Hepatocyte (in vitro differentiated cells): ENCODE measurements around the gene TEAD2. TPM values are rescaled to one million over a fixed set of nuclear protein-coding genes. Genes with fewer than 3 reads are reported as not detected.

Source experiments
- DNase-seq: peaks from one replicate; pipeline ENCODE4 v3.0.0-alpha.2; 2016; ENCODE audit warnings: low spot score
- H2AFZ ChIP-seq: fragments of 200-600 bp; sonication (generic); 2 replicates; pipeline ENCODE4 v1.6.0; 2016; ENCODE audit warnings: antibody characterized with exemption, mild to moderate bottlenecking
- H3K27ac ChIP-seq: fragments of 200-600 bp; sonication (generic); 2 replicates; pipeline ENCODE4 v1.5.1; 2016; ENCODE audit warnings: mild to moderate bottlenecking
- H3K27me3 ChIP-seq: fragments of 200-600 bp; sonication (generic); 2 replicates; pipeline ENCODE4 v1.6.1; 2016
- H3K36me3 ChIP-seq: fragments of 200-600 bp; sonication (generic); replicated peaks from 2 replicates; pipeline ENCODE4 v1.5.1; 2016; ENCODE audit warnings: low read depth; ENCODE audit not compliant: insufficient read depth
- H3K4me1 ChIP-seq: fragments of 200-600 bp; sonication (generic); 2 replicates; pipeline ENCODE4 v1.5.1; 2016; ENCODE audit warnings: mild to moderate bottlenecking, moderate library complexity; ENCODE audit not compliant: insufficient read depth
- H3K4me2 ChIP-seq: fragments of 200-600 bp; sonication (generic); 2 replicates; pipeline ENCODE4 v1.6.0; 2016
- H3K4me3 ChIP-seq: fragments of 200-600 bp; sonication (generic); 2 replicates; pipeline ENCODE4 v1.5.1; 2016; ENCODE audit warnings: mild to moderate bottlenecking
- H3K79me2 ChIP-seq: fragments of 200-600 bp; sonication (generic); 2 replicates; pipeline ENCODE4 v1.6.0; 2017; ENCODE audit warnings: mild to moderate bottlenecking
- H3K9me2 ChIP-seq: fragments of 200-600 bp; sonication (generic); replicated peaks from 2 replicates; pipeline ENCODE4 v1.6.0; 2017; ENCODE audit warnings: mild to moderate bottlenecking; ENCODE audit not compliant: insufficient read depth
- H3K9me3 ChIP-seq: fragments of 200-600 bp; sonication (generic); 2 replicates; pipeline ENCODE4 v1.5.1; 2016; ENCODE audit warnings: low read depth, mild to moderate bottlenecking
- H4K20me1 ChIP-seq: fragments of 200-600 bp; sonication (generic); 2 replicates; pipeline ENCODE4 v1.6.0; 2016; ENCODE audit warnings: mild to moderate bottlenecking; ENCODE audit not compliant: insufficient read depth, poor library complexity, severe bottlenecking
- CTCF ChIP-seq: fragments of 200-600 bp; sonication (generic); IDR thresholded peaks from 2 replicates; pipeline ENCODE4 v1.5.1; 2016; ENCODE audit warnings: antibody characterized with exemption, mild to moderate bottlenecking; ENCODE audit not compliant: poor library complexity
- EZH2 ChIP-seq: fragments of 200-600 bp; sonication (generic); IDR thresholded peaks from 2 replicates; pipeline ENCODE4 v1.6.1; 2016; ENCODE audit warnings: antibody characterized with exemption, mild to moderate bottlenecking, borderline replicate concordance
- EZH2phosphoT487 ChIP-seq: fragments of 200-600 bp; sonication (generic); IDR thresholded peaks from one replicate; pipeline ENCODE4 v1.6.1; 2018; ENCODE audit warnings: antibody characterized with exemption, mild to moderate bottlenecking, low read depth, moderate library complexity; ENCODE audit not compliant: unreplicated experiment, severe bottlenecking
- WGBS: methylation state at CpG from one replicate; pipeline ENCODE4 v1.1.6; 2016; ENCODE audit warnings: low lambda C conversion rate; ENCODE audit errors: missing lambda C conversion rate; 5-methylcytosine and 5-hydroxymethylcytosine counted together
- polyA plus RNA-seq: library from polyadenylated mRNA; unstranded; fragments of >200 nt; fragmentation: Nextera tagmentation; extraction: Ambion mirVana; gene quantifications from 2 replicates; pipeline ENCODE4 v1.2.1, GENCODE V29; 2016
- total RNA-seq: library from RNA; depleted of rRNA; stranded (reverse); fragments of >200 nt; gene quantifications from 2 replicates; pipeline ENCODE4 v1.2.3, GENCODE V29; 2014

Gene TEAD2
- total and polyA plus RNA-seq, 2 experiments from 2014 or later, result 35.4 to 41.4 TPM

GRCh38 chr19:49347835-49348234 is 14.4 kb downstream of the TEAD2 start:
- Histone ChIP-seq H3K9me3 (no peaks in the 10 kb centered on the region), H3K27ac (no peak overlapping the region), H3K27me3 (no peaks in the 10 kb centered on the region), H3K4me3 (no peak overlapping the region), H3K4me1 (no peaks in the 10 kb centered on the region), H3K4me2 (no peak overlapping the region), H4K20me1 (peaks cover 3% of the 10 kb centered on the region), H3K79me2 (no peaks in the 10 kb centered on the region), H3K9me2 (no peaks in the 10 kb centered on the region), H2AFZ (no peak overlapping the region), H3K36me3 (no peaks in the 10 kb centered on the region)
- DNase-seq, result peak; percentile 23
- TF ChIP-seq CTCF (no peak), EZH2 (no peak), EZH2phosphoT487 (no peak)
- WGBS, result 63% methylated on average over 3 of the region's 3 CpGs

- 98% methylated on average over 15 of the region's 15 CpGs for WGBS
- Histone ChIP-seq H3K4me3 (no peak overlapping the region), H3K27ac (no peak overlapping the region), H3K79me2 (no peaks in the 10 kb centered on the region), H2AFZ (no peak overlapping the region), H3K9me3 (no peaks in the 10 kb centered on the region), H3K9me2 (no peaks in the 10 kb centered on the region), H3K4me2 (no peak overlapping the region), H3K27me3 (no peaks in the 10 kb centered on the region), H3K4me1 (no peaks in the 10 kb centered on the region), H4K20me1 (peaks cover 3% of the 10 kb centered on the region), H3K36me3 (no peaks in the 10 kb centered on the region)
- DNase-seq, result no peak
- TF ChIP-seq EZH2phosphoT487 (no peak), CTCF (no peak), EZH2 (no peak)
These were observed 15.0 kb downstream of the TEAD2 start for GRCh38 chr19:49347191-49347590.

GRCh38 chr19:49344505-49345423 is 17.5 kb downstream of the TEAD2 start:
- Histone ChIP-seq H3K4me1 (no peaks in the 10 kb centered on the region), H3K9me3 (no peaks in the 10 kb centered on the region), H2AFZ (no peak overlapping the region), H3K4me2 (no peak overlapping the region), H3K4me3 (no peak overlapping the region), H4K20me1 (peaks cover 3% of the 10 kb centered on the region), H3K27ac (no peak overlapping the region), H3K79me2 (no peaks in the 10 kb centered on the region), H3K27me3 (no peaks in the 10 kb centered on the region), H3K36me3 (no peaks in the 10 kb centered on the region), H3K9me2 (no peaks in the 10 kb centered on the region)
- no peak for DNase-seq
- 95% methylated on average over 11 of the region's 11 CpGs for WGBS
- no peak for TF ChIP-seq CTCF
- no peak for TF ChIP-seq EZH2phosphoT487
- TF ChIP-seq EZH2, result no peak
